Lung microvascular endothelial cell (primary cell): ENCODE results near the gene PRKCG. TPM values are rescaled to one million over a fixed set of nuclear protein-coding genes. Genes with fewer than 3 reads are reported as not detected.
A peak's percentile ranks its signal among the peaks of the same experiment; 100 is the strongest.

ENCODE experiments used
- DNase-seq, 2 donors: peaks; one replicate each; pipeline versions ENCODE4 v3.0.0 to v3.0.0-alpha.2; 2010; ENCODE audit warnings: low read depth in 2 of 2
- total RNA-seq: library from RNA; depleted of rRNA; stranded (reverse); fragments of >200 nt; gene quantifications from 2 replicates; pipeline ENCODE4 v1.2.1, GENCODE V29; 2014

Gene PRKCG
- total RNA-seq, 1 donor from 2014 or later = not detected

DNA sequence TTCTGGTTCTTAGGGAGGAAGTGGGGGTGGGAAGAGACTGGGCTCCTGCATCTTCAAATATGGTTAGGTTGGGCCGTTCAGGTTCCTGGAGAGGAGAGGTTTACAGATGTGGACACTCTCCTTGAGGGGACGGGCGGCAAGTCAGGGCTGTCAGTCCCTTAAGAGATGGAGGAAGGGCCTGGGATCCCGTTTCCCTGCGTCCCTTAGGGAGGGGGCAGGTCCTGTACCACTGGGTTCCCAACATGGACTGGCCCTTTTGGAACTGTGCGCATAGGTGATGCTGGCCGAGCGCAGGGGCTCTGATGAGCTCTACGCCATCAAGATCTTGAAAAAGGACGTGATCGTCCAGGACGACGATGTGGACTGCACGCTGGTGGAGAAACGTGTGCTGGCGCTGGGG lies 16.2 kb downstream of the PRKCG start:
- DNase-seq = no peak

GRCh38 chr19:53898636-53899341 lies 16.8 kb downstream of the PRKCG start:
- DNase-seq = no peak

GRCh38 chr19:53900191-53900860 lies 18.3 kb downstream of the PRKCG start:
- DNase-seq = no peak

GRCh38 chr19:53903055-53903680 lies 21.2 kb downstream of the PRKCG start:
- peak; percentile 43 to 53 for DNase-seq

DNA sequence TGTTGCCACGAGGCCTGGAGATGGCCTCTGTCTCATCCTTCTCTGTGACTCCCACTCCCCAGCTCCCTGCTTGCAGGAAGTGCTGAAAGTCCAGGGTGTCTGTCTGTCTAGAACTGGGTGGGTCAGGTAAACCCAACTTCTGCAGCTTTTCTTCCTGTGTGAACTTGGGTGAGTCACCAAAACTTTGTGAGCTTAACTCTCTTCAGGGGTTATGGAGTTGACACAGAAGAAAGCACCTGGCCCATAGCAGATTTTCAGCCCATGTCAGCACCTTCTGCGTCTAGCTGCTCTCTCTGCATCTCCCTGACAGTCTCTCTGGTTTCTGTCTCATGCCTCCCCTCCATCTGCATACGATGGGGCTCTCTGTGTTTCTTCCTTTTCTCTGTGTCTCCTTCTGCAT lies 22.9 kb downstream of the PRKCG start:
- no peak for DNase-seq

GRCh38 chr19:53905787-53906186 lies 23.8 kb downstream of the PRKCG start:
- no peak for DNase-seq

GRCh38 chr19:53906211-53907192 lies 24.5 kb downstream of the PRKCG start:
- peak in 1 of 2 donors; percentile 35 for DNase-seq

GRCh38 chr19:53907193-53907581 lies 25.2 kb downstream of the PRKCG start:
- DNase-seq = no peak

DNA sequence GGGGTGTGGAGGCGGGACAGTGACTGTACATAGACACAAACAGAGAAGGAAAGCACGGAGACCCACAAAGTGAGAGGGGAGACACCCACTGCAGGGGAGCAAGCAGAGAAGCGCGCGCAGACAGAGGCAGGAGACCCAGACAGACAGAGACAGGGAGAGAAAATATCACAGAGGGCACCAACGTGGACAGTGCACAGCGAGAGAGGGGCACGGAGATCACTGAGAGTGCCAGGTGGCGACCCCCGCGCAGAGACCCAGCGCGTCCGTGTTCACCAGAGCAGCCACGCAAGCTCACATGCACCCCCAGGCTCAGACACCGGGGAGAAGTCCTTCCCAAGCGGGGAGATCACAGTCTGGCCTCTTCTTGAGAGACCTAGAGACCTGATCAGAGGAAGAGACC lies 25.7 kb downstream of the PRKCG start:
- DNase-seq = no peak

GRCh38 chr19:53908106-53908934 lies 26.3 kb downstream of the PRKCG start:
- peak; percentile 36 to 56 for DNase-seq

- DNase-seq = no peak
Measured at GRCh38 chr19:53908935-53909415, 27.0 kb downstream of the PRKCG start, which contains the start of gene CACNG7. Gene CACNG7, plus strand, starts transcription at chr19:53909278. Its CDS starts 3,554 bp downstream, at chr19:53912832.

DNA sequence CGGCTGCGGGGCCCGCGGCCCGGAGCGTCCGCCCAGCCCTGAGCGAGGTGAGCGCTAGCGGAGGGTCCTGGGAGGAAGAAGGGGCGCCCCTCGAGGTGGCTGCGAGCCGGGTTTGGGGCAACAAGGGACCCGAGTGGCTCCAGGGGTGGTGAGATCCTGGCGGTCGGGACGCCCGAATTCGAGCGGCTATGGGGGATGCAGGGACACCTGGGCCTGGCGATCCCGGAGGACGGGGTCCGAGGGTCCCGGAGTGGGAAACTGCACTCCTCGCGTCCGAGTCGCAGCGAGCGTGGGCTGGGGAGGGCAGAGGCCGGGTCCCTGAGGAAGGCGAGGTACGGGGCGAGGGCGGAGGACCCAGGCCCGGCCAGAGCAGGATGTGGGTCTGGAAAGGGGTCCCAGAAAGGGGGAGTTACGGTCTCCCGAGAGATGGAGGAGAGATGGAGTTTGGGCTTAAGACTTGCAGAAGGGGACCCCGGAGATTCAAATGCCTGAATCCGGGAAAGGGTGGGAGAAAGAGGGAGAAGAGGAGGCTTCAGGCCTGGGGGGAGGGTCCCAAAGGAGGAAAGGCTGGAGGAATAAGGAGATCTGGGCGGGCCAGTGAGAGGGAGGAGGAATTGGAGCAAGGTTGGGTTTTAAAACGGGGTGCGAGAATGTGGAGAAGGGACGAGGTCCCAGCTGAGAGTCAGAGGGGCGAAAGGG lies 27.6 kb downstream of the PRKCG start:
- no peak for DNase-seq

DNA sequence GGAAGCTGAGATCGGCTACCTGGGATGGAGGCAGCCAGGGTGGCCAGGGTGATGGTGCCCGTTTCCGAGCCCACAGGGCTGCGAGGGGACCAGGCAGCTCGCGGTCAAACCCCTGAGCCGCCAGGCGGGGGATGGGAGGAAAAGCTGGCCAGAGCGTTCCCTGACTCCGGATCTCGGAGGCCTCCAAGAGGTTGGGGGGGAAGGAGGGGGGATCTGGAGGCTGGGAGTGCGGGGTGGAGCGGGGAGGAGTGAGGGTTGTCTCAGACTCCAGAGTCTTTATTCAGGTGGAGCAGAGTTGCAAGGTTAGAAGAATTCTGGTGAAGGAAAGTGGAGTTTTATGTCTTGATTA lies 28.1 kb downstream of the PRKCG start:
- no peak for DNase-seq

DNA sequence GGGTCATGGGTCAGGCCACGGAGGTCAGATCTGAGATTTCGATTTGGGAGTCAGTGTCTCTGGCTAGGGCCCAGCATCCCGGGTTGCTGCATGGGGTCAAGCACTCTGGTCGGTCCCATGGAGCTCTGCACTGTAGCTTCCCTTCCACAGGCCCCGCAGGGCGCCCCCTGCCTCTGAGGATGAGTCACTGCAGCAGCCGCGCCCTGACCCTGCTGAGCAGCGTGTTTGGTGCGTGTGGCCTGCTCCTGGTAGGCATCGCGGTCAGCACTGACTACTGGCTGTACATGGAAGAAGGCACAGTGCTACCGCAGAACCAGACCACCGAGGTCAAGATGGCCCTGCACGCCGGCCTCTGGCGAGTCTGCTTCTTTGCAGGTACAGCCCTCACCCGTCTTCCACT lies 30.7 kb downstream of the PRKCG start:
- no peak for DNase-seq

GRCh38 chr19:53915000-53915399 lies 33.0 kb downstream of the PRKCG start:
- DNase-seq = no peak

- no peak for DNase-seq
Measured at GRCh38 chr19:53916004-53916403, 34.0 kb downstream of the PRKCG start.

- DNase-seq = no peak
Measured at GRCh38 chr19:53917356-53917755, 35.4 kb downstream of the PRKCG start.

- DNase-seq = peak; percentile 71 to 79
Measured at GRCh38 chr19:53927739-53928138, 45.7 kb downstream of the PRKCG start.

GRCh38 chr19:53936029-53936428 lies 54.0 kb downstream of the PRKCG start:
- DNase-seq = no peak
